Body of pancreas (tissue), 4 donors: ENCODE data around the gene SPEF2. TPM values are rescaled to one million over a fixed set of nuclear protein-coding genes. Genes with fewer than 3 reads are reported as not detected.

Experiments used
- ATAC-seq: fragments of 150-250 bp; one replicate; pipeline ENCODE4 v1.9.1; 2016
- DNase-seq, 4 donors: peaks; one replicate each; pipeline ENCODE4 v3.0.0-alpha.2; 2019
- H3K27ac ChIP-seq, 4 donors: fragments of 200-600 bp; sonication (generic); 1 replicate in 3 of 4; 2 replicates in 1 of 4; pipeline versions ENCODE4 v1.5.1 to v1.6.1; 2016 to 2019; ENCODE audit warnings: mild to moderate bottlenecking in 1 of 4, mixed read lengths in 1 of 4, moderate library complexity in 1 of 4
- H3K27me3 ChIP-seq, 2 donors: fragments of 200-600 bp; sonication (generic); one replicate each; pipeline ENCODE4 v1.6.0; 2016; ENCODE audit warnings: mild to moderate bottlenecking in 1 of 2
- H3K36me3 ChIP-seq, 2 donors: fragments of 200-600 bp; sonication (generic); replicated peaks in 1 of 2; 2 replicates each; pipeline ENCODE4 v1.5.1; 2016; ENCODE audit warnings: low read depth in 2 of 2; ENCODE audit not compliant: insufficient read depth in 1 of 2
- H3K4me1 ChIP-seq: fragments of 200-600 bp; sonication (generic); one replicate; pipeline ENCODE4 v1.6.0; 2016
- H3K4me3 ChIP-seq, 2 donors: fragments of 200-600 bp; sonication (generic); 1 replicate in 1 of 2; 2 replicates in 1 of 2; pipeline ENCODE4 v1.5.1; 2016 to 2019
- H3K9me3 ChIP-seq, 3 donors: fragments of 200-600 bp; sonication (generic); 1 replicate in 2 of 3; 2 replicates in 1 of 3; pipeline ENCODE4 v1.5.1; 2016
- POLR2A ChIP-seq, 3 donors: fragments of 450-650 bp; IDR thresholded peaks; one replicate each; pipeline ENCODE4 v1.6.1; 2016; ENCODE audit warnings: antibody characterized with exemption in 3 of 3, mild to moderate bottlenecking in 2 of 3
- WGBS, 2 donors: methylation state at CpG; one replicate each; pipeline ENCODE4 v1.1.5; 2017; 5-methylcytosine and 5-hydroxymethylcytosine counted together
- intact Hi-C: fragments of 100-400 bp; cut with DNase I; formaldehyde crosslinking; loops from one replicate; pipeline ENCODE4 v1.15.1; 2023
- total RNA-seq, 2 donors: library from RNA; depleted of rRNA; stranded (reverse); fragments of >200 nt; gene quantifications; one replicate each; pipeline ENCODE4 v1.1.0, GENCODE V29; 2016
- TF ChIP-seq, protein P1 (sequence below), 7 experiments: fragments of 450-650 bp in 4 of 7; fragments of 200-600 bp in 3 of 7; sonication (generic) in 3 of 7; IDR thresholded peaks; one replicate each; pipeline ENCODE4 v1.5.1; 2016 to 2019; ENCODE audit warnings: antibody characterized with exemption in 7 of 7

The SPEF2 gene
- total RNA-seq, 2 donors from 2014 or later: 6.3 to 11.4 TPM

DNA sequence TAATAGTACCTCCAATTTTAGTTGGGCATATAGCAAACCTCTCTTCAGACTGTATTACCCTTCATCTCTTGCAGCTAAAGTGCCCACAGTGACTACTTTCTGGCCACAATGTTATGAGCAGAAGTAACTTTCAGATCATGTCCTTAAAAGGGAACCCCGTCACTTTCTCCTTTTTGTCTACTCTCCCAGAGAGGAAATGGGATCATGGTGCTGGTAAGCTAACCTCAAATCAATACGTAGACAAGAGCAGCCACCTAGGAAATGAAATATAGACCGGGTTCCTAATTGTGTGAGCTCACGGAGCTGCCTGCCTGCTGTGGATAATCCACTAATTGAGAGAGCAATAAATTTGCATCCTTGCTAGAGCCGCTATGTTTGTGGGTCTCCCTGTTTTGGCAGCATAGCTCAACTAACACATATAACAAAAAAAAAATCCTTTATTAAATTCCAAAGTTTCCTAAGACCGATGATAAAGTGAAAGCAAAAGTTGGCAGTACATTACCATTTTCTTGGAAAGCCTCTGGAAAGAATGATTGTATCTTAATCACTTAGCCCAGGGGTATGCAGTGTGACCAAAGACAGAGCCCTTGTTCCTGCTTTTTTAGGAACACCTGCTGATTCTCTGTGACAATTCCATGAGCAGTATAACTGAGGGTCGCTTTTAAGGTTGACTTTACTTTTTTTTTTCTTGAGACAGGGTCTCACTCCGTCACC is 233.5 kb downstream of the SPEF2 start:
- ATAC-seq (no peak), DNase-seq (no peak)
- Histone ChIP-seq H3K36me3 (no peaks in the 10 kb centered on the region), H3K9me3 (no peaks in the 10 kb centered on the region), H3K27ac (no peak overlapping the region), H3K4me1 (no peaks in the 10 kb centered on the region), H3K27me3 (no peaks in the 10 kb centered on the region), H3K4me3 (no peak overlapping the region)
- intact Hi-C loops: no loop called here
- TF ChIP-seq, protein P1, sequence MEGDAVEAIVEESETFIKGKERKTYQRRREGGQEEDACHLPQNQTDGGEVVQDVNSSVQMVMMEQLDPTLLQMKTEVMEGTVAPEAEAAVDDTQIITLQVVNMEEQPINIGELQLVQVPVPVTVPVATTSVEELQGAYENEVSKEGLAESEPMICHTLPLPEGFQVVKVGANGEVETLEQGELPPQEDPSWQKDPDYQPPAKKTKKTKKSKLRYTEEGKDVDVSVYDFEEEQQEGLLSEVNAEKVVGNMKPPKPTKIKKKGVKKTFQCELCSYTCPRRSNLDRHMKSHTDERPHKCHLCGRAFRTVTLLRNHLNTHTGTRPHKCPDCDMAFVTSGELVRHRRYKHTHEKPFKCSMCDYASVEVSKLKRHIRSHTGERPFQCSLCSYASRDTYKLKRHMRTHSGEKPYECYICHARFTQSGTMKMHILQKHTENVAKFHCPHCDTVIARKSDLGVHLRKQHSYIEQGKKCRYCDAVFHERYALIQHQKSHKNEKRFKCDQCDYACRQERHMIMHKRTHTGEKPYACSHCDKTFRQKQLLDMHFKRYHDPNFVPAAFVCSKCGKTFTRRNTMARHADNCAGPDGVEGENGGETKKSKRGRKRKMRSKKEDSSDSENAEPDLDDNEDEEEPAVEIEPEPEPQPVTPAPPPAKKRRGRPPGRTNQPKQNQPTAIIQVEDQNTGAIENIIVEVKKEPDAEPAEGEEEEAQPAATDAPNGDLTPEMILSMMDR (IDR thresholded peaks at IDR 0.05): no peak
- no peak for TF ChIP-seq POLR2A (IDR thresholded peaks at IDR 0.05)
- 45 to 49% methylated on average over 8 of the region's 8 CpGs for WGBS, 2 donors

DNA sequence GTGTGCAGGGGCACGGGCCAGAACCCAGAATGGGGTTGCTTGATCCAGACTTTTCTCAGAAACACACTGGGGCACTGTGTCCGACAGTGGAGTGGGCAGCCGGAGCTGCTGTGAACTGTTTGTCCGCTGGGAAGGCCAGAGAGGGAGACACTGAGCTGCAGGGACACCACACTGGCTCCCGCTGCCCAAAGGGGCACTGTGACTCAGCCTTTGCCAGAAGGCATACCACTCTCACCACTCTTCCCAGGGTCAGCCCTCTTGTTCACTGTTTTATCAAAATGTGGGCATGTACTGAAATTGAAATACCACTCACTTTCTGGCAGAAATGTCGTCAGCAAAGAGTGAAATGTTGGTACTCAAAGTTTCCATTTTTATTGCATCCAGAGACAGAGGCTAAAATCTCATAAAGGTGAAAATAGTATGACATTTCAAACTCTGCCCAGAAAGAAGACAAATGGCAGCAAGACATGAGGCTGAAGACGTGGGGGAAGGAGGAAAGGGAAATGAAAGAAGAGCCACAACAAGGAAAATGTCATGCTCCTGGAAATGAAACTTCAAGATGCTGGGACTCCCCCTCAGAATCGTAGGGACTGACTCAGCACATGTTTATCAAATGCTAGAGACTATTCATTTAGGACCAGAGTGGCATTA is 234.5 kb downstream of the SPEF2 start:
- no peak for ATAC-seq
- WGBS, 2 donors: 54 to 57% methylated on average over 8 of the region's 8 CpGs

DNA sequence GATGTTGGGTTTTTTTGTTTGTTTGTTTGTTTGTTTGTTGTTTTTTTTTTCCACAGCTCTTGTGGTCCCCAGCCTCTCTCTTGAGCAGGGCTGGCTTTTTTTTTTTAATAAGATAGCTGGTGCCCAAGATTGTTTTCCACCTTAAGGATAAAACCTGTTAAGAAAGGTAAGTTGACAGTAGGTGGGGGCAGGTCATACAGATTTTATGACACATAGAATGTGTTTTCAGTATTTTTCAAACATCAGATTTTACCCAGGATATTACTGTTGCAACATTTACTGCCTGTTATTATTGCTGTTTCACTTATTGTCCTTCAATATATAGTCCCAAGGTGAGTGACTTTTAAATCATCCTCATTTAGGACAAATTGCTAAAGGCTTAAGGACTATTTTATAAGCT is 235.1 kb downstream of the SPEF2 start:
- Histone ChIP-seq H3K9me3 (no peaks in the 10 kb centered on the region), H3K4me3 (no peak overlapping the region), H3K36me3 (no peaks in the 10 kb centered on the region), H3K27ac (no peak overlapping the region), H3K4me1 (no peaks in the 10 kb centered on the region), H3K27me3 (no peaks in the 10 kb centered on the region)
- intact Hi-C loops: no loop called here
- DNase-seq (no peak), ATAC-seq (no peak)
- TF ChIP-seq, protein P1 (IDR thresholded peaks at IDR 0.05): no peak
- no peak for TF ChIP-seq POLR2A (IDR thresholded peaks at IDR 0.05)

More for the DNA sequence above, 234.5 kb downstream of the SPEF2 start:
- Histone ChIP-seq H3K36me3 (no peaks in the 10 kb centered on the region), H3K4me3 (no peak overlapping the region), H3K27ac (no peak overlapping the region), H3K9me3 (no peaks in the 10 kb centered on the region), H3K4me1 (no peaks in the 10 kb centered on the region), H3K27me3 (no peaks in the 10 kb centered on the region)
- TF ChIP-seq POLR2A (IDR thresholded peaks at IDR 0.05): no peak
- TF ChIP-seq, protein P1 (IDR thresholded peaks at IDR 0.05): no peak
- DNase-seq: no peak
- intact Hi-C loops: no loop called here

GRCh38 chr5:35853631-35854030 is 236.0 kb downstream of the SPEF2 start:
- H3K4me1 ChIP-seq: no peaks in the 10 kb centered on the region
- 56 to 71% methylated on average over 3 of the region's 3 CpGs for WGBS, 2 donors
- no peak overlapping the region for H3K4me3 ChIP-seq
- H3K36me3 ChIP-seq: no peaks in the 10 kb centered on the region
- ATAC-seq: no peak
- DNase-seq: peak in 2 of 4 donors; percentile 10 to 40
- intact Hi-C loops: no loop called here
- H3K27ac ChIP-seq: no peak overlapping the region
- H3K27me3 ChIP-seq: no peaks in the 10 kb centered on the region
- H3K9me3 ChIP-seq: no peaks in the 10 kb centered on the region
- TF ChIP-seq, protein P1 (IDR thresholded peaks at IDR 0.05): no peak
- TF ChIP-seq POLR2A (IDR thresholded peaks at IDR 0.05): no peak
